HG02852 (cell line): Measurements from ENCODE around the gene ALDOC.
A peak's percentile ranks its signal among the peaks of the same experiment; 100 is the strongest.
"Not testable (repeated sequence)": the region's sequence is repeated elsewhere in the genome, so short reads cannot be mapped to it uniquely, and the experiment has no call there.

Experiments
- ATAC-seq: cut with Tn5 transposase; IDR thresholded peaks from one replicate; pipeline ENCODE4 v1.9.1; 2021; ENCODE audit warnings: mild to moderate bottlenecking, moderate library complexity; ENCODE audit not compliant: unreplicated experiment

Gene ALDOC

GRCh38 chr17:28584434-28584833, 7.7 kb upstream of the ALDOC start:
- ATAC-seq, result no peak

GRCh38 chr17:28582513-28582912, 5.8 kb upstream of the ALDOC start:
- ATAC-seq, result no peak

GRCh38 chr17:28580959-28581358, 4.3 kb upstream of the ALDOC start:
- no peak for ATAC-seq

- peak; percentile 40 for ATAC-seq
Measured at GRCh38 chr17:28579526-28579925, 2.8 kb upstream of the ALDOC start.

- ATAC-seq, result no peak
Measured at GRCh38 chr17:28578246-28579195, 1.8 kb upstream of the ALDOC start.

GRCh38 chr17:28577466-28577824, 750 bp upstream of the ALDOC start:
- no peak for ATAC-seq

- not testable (repeated sequence) for ATAC-seq
Measured at GRCh38 chr17:28576016-28576415, 679 bp downstream of the ALDOC start.

GRCh38 chr17:28575126-28575795, 1.4 kb downstream of the ALDOC start:
- no peak for ATAC-seq

GRCh38 chr17:28574526-28574925, 2.2 kb downstream of the ALDOC start:
- no peak for ATAC-seq

- ATAC-seq, result no peak
Measured at GRCh38 chr17:28573966-28574480, 2.7 kb downstream of the ALDOC start.

- ATAC-seq, result no peak
Measured at GRCh38 chr17:28573521-28573920, 3.2 kb downstream of the ALDOC start.

GRCh38 chr17:28573040-28573380, 3.7 kb downstream of the ALDOC start:
- no peak for ATAC-seq

- no peak for ATAC-seq
Measured at GRCh38 chr17:28572259-28573039, 4.2 kb downstream of the ALDOC start.

- peak; percentile 91 for ATAC-seq
Measured at GRCh38 chr17:28571361-28572122, 5.2 kb downstream of the ALDOC start, which contains the start of gene PIGS. Gene PIGS, minus strand, starts transcription at chr17:28571524. Its CDS starts 28 bp downstream, at chr17:28571496.

- peak; percentile 29 for ATAC-seq
Measured at GRCh38 chr17:28570716-28571360, 5.9 kb downstream of the ALDOC start.

- ATAC-seq, result no peak
Measured at GRCh38 chr17:28569446-28569845, 7.2 kb downstream of the ALDOC start.

GRCh38 chr17:28567604-28568003, 9.1 kb downstream of the ALDOC start:
- no peak for ATAC-seq

- no peak for ATAC-seq
Measured at GRCh38 chr17:28563475-28563874, 13.2 kb downstream of the ALDOC start.

- no peak for ATAC-seq
Measured at GRCh38 chr17:28555022-28555421, 21.7 kb downstream of the ALDOC start.

GRCh38 chr17:28554565-28554964, 22.1 kb downstream of the ALDOC start:
- no peak for ATAC-seq
